GM12875 (cell line): Measurements from ENCODE around the gene ATG4A.

Experiments
- H3K4me3 ChIP-seq: one replicate; pipeline ENCODE4 v1.5.1; 2011; ENCODE audit warnings: low read depth, low read length, control low read depth
- CTCF ChIP-seq: IDR thresholded peaks from 2 replicates; pipeline ENCODE4 v1.5.1; 2011; ENCODE audit warnings: low read depth, mild to moderate bottlenecking, control low read depth, inconsistent platforms, low read length, moderate library complexity, borderline replicate concordance; ENCODE audit not compliant: insufficient read depth

Gene ATG4A

GRCh38 chrX:108131471-108131870 lies 39.9 kb downstream of the ATG4A start:
- H3K4me3 ChIP-seq, result no peak overlapping the region
- TF ChIP-seq CTCF, result no peak

DNA sequence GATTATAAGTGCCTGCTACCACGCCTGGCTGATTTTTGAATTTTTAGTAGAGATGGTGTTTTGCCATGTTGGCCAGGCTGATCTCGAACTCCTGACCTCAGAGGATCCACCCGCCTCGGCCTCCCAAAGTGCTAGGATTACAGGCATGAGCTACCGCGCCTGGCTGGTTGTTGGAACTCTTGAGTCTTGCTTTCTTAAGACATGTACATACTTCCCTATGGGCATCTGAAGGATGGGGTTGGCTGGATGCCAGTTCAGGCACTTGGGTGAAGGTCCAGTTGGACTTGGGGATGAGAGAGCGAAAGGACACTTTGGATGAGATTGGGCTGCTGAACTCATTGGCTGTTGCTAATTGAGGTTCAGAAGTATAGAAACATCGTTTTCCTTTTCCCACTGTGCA lies 40.5 kb downstream of the ATG4A start:
- TF ChIP-seq CTCF, result no peak
- no peak overlapping the region for H3K4me3 ChIP-seq

DNA sequence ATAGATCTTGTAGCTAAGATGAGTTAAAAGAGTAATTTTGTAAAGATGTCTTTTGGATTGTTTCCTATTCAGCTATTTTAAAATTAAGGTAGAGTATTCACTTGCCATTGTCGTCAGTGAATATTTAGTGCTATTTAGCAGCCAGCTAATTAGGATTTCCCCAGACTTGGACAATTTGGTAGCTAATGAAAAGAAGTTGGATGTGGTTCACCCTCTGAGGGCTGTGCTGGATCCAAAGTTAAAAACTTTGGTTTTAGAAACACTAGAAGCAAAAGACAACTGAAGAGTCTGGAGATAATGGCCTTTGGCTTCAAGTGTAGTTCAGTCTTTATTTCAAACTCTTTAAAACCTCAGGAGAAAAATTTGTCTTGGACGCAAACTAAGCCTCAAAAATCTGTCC lies 41.3 kb downstream of the ATG4A start:
- TF ChIP-seq CTCF, result no peak
- H3K4me3 ChIP-seq, result no peak overlapping the region

GRCh38 chrX:108134724-108135123 lies 43.1 kb downstream of the ATG4A start:
- TF ChIP-seq CTCF, result no peak
- no peak overlapping the region for H3K4me3 ChIP-seq

DNA sequence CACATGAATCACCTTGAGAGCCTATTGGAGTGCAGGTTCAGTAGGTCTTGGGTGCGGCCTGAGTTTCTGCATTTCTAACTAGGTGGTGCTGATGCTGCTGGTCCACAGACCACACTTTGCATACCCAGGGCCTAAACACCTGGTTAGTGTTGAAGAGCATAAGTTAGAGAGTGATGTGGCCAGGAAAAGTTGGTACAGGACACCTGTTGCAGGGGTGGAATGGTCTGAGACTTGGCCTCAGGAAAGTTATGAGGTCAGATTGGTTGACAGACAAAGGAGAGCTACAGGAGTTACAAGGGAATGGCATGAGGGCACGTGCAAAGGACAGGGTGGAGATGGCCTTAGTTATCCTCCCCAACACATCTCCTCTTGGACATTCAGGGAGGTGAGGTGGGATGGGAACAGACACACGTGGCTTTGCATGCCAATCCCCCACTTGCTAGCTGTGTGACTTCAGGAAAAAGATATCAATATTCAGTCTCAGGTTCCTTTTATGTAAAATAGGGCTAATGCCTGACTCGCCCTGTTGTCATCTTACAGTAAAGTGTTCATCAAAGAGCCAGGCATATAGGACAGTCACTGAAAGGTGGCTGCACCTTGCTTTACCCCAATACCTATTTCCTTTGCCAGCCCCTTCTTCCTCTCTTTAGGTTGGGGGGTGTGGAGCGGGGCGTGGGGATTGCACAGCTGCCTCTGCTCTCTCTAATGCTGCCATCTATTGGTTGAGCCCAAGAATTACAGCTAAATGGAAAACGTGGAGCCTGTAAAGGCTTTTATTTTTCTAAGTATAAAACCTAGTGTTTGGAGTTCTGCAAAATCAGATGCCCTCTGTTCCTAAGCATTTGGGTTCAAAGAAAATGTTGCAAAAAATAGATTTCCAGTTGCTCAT lies 47.5 kb downstream of the ATG4A start:
- TF ChIP-seq CTCF, result peak; percentile 61; the same call in 1 of the 2 replicates
- H3K4me3 ChIP-seq, result no peak overlapping the region

DNA sequence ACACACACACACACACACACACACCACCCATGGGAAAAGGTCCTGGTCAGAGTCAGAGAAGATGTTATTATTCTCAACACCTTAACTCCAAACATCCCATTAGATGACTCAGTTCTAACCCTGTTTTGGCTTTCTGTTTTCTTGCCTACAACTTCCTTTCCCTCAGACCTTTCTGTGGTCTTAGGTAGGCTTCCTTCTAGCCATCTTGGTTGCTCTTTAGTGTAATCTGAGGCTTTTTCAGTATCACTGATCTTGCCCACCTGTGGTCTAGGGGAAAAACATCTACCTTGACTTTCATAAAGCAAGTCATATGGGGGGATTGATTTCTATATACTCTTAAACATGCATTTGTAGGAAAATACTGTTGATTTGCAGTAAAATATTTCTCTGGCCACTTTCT lies 56.9 kb downstream of the ATG4A start:
- no peak for TF ChIP-seq CTCF
- no peak overlapping the region for H3K4me3 ChIP-seq

GRCh38 chrX:108156082-108156481 lies 64.5 kb downstream of the ATG4A start:
- H3K4me3 ChIP-seq, result no peak overlapping the region
- TF ChIP-seq CTCF, result no peak
